ENCODE results near the gene LIX1.

GRCh38 chr5:97115932-97116331 is 26.5 kb downstream of the LIX1 start:
- TF ChIP-seq CEBPB (IDR thresholded peaks at IDR 0.05; ENCODE audit: low read depth, low read length), result no peak
- TF ChIP-seq RBBP5 (IDR thresholded peaks at IDR 0.05; ENCODE audit: borderline replicate concordance, low read depth, low read length), result no peak
- TF ChIP-seq TEAD4 (IDR thresholded peaks at IDR 0.05; ENCODE audit: low read depth, low read length), result no peak
- TF ChIP-seq, protein P1, sequence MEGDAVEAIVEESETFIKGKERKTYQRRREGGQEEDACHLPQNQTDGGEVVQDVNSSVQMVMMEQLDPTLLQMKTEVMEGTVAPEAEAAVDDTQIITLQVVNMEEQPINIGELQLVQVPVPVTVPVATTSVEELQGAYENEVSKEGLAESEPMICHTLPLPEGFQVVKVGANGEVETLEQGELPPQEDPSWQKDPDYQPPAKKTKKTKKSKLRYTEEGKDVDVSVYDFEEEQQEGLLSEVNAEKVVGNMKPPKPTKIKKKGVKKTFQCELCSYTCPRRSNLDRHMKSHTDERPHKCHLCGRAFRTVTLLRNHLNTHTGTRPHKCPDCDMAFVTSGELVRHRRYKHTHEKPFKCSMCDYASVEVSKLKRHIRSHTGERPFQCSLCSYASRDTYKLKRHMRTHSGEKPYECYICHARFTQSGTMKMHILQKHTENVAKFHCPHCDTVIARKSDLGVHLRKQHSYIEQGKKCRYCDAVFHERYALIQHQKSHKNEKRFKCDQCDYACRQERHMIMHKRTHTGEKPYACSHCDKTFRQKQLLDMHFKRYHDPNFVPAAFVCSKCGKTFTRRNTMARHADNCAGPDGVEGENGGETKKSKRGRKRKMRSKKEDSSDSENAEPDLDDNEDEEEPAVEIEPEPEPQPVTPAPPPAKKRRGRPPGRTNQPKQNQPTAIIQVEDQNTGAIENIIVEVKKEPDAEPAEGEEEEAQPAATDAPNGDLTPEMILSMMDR (IDR thresholded peaks at IDR 0.05; ENCODE audit: control extremely low read depth in 1 of 3, insufficient read depth in 1 of 3, low read depth in 1 of 3, low read length in 3 of 3), result no peak
- no peak for TF ChIP-seq EZH2 (IDR thresholded peaks at IDR 0.05; ENCODE audit: low read depth, low read length, severe bottlenecking)
- TF ChIP-seq ZNF274 (IDR thresholded peaks at IDR 0.05; ENCODE audit: borderline replicate concordance, extremely low read depth, low read length), result no peak
- no peak for TF ChIP-seq POLR2A (IDR thresholded peaks at IDR 0.05; ENCODE audit: control extremely low read depth in 1 of 2, low read depth in 2 of 2, low read length in 2 of 2)
- no peak for TF ChIP-seq SIN3A (conservative IDR thresholded peaks at IDR 0.05 in 1 of 2, IDR thresholded peaks at IDR 0.05 in 1 of 2; ENCODE audit: low read depth in 1 of 2, low read length in 2 of 2)
